ENCODE measurements around the gene C10orf105.

C10orf105 gene

DNA sequence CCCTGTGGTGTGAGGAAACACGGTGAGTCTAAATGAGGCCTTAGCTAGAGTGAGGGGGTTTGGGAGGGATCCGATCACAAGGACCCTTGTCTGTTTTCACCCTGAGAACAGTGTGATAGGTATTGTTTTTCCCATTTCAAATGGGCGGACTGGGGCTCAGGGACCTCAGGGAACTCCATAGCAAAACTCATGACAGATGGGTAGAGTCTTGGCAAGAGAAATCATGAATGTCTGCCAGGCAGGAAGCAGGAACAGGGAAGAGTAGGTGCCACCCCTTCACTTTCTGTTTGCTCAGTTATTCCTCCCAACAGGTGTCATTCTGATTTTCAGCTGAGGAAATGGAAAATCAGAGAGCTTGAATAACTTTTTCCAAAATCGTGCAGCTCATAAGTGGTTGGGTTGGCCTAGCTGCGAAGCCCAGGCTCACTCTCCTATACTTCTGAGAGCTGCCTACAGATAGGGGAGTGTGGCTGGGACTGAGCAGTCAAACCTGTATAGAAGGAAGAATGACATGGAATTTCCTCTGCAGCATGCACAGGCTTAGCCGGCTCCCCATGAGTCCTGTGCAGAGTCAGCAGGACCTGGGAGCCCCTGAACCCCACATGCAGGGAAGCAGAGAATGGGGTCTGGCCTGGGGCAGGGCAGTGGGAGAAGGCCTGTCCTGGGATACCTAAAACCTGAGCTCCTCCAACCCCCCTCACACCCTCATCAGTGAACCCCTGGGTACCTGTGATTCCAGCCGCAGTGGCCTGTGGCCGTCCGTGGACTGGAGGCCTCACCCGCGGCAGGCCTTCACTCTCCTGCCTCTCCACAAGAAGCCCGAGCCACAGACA, 17.6 kb upstream of the C10orf105 start:
- DNase-seq (ENCODE audit: low read depth in 2 of 2) = no peak

DNA sequence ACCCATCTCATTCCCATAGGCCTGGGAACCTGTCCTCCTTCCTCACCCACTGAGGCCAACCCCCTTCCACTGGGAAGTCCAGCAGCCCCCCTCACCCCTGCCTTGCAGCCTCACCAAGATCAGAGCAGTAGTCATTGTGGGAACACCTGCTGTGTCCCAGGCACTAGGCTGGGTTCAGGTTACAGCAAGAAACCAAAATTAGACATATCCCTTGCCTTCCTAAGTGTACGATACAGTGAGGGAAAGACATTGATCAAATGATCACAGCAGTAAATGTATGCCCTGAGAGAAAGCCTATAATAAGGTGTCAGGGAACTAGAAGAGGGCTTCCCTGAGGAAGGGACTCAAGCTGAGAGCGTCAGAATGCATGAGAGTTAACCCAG, 17.0 kb upstream of the C10orf105 start:
- no peak for DNase-seq (ENCODE audit: low read depth in 2 of 2)

DNA sequence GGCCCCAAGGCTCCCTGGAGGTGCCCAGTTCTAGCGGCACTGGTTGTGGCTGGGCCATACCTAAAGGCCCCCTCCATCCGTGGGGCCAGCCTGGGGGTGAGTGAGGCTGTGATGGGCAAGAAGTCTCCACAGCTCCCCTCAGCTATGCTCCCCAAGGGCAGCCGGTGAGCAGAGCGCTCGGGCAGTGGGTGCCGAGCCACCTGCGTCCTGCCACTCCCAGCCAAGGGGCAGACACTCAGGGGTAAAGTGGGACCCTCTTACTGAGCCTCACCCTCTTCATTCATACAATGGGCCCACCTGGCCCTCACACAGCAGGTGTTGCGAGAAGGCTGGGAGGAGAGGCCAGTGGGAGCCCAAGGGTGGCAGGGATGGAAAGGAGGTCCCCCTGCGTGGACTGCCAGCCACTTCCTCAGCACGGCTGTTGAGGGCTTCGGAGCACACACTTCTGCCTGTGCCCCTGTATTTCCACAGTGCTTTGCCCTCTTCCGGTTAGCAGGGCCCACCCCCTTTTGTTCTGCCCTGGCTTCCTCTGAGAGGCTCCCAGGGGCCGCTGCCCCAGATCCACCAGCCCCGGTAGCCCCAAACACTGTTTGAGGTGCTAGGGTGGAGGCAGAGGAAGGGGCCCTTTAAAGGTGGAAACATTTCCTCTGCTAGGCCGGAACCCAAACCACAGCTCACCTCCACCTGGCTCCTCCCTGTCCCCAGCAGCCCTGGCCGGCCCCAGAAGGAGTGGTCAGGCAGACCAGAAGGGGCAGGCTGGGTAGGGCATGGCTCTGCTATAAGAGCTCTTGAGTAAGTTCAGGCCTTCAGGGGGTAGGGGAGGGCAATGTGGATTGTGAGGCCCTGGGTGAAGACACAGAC, 16.4 kb upstream of the C10orf105 start:
- DNase-seq (ENCODE audit: low read depth in 2 of 2) = no peak

DNA sequence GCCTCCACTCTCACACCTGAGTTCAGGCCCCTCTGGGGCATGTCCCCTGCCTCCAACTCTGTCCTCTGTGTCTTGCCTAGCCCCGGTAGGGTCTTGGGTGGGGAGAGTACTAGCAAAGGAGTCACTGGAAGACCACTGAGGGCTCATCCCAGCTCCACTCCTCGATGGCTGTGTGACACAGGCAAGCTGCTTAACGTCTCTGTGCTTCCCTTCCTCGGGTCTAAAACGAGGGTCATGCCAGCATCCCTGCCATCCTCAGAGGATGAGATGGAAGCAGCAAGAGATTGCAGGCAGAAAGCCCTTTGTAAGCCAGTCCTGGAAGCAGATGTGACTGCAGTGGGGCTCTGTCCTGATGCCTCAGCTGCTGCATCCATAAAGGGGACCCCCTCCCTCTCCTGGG, 15.2 kb upstream of the C10orf105 start:
- DNase-seq (ENCODE audit: low read depth in 2 of 2) = no peak

DNA sequence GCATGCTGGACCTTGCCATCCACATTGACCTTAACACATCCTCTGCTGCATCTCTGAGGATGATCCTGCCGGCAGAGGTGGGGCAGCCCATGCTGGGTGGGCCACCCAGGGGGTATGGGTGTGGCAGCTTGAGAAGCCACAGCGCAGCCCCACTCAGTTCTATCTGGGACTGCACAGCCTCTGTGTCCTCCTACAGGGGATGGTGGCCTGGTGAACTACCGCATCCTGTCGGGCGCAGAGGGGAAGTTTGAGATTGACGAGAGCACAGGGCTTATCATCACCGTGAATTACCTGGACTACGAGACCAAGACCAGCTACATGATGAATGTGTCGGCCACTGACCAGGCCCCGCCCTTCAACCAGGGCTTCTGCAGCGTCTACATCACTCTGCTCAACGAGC, 12.2 kb upstream of the C10orf105 start:
- DNase-seq (ENCODE audit: low read depth in 2 of 2) = no peak

DNA sequence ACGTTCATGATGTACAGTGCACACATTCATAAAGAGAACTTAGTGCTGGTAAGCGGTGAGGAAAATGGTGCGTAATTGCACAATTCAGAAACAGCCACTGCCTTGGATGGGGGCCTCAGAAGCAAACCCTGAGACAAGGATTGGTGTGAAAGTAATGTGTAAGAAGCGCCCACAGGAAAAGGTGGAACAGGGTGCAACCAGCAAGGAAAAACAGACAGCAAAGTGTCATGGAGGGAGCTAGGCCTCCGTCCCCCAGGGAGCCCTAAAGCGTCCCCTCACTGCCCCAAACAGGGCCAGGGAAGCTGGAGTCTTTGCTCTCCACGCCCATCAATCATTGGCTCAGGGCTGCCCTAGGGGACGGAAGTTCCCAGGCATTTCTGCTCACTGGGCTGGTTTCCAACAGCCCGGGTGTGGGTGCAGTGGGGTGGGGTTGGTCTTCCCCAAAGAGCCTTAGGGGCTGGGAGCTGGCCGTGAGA, 9.6 kb upstream of the C10orf105 start:
- no peak for DNase-seq (ENCODE audit: low read depth in 2 of 2)

DNA sequence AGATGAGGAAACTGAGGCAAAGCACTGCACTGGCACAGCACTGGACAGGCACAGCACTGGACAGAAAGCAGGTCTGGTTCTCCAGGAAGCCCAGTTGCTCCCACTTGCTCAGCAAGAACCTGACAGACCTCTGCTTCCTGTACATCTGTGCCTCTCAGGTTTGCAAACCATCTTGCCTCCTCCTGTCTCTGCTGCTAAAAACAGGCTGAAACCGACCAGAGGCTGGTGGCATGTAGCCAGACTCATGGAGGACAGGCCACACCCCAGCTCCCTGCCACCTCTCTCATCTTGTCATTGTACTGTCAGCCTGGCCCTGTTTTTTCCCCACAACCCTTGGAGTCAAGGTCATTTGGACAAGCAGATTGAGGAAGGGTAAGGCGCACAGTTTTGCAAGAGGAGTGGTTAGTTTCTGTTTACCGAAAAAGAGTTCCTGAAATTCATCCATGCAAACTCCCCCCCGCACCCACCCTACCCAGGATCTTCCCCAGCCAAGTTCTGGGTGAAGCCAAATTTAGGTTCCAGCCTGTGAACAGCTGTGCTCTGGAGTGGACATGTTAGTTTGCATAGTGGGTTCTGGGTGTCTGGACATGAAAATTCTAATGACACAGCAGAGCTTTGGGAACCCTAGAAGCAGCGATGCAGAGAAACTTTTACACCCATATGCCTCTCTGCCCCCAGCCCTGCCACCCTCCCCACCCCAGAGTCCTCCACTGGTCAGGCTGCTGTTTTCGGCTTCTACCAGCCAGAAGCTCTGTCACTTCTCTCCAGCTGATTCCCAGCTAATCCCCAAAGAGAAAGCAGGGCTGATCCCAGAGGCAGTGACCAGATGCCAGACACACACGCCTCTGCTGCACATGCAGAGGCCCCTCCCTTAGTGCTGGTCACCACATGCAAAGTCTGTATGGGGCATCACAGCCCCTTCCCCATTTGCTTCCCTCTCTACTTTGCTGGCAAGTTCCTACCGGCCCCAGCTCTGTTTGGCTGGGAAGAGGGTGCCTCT, 8.5 kb upstream of the C10orf105 start:
- no peak for DNase-seq (ENCODE audit: low read depth in 2 of 2)

DNA sequence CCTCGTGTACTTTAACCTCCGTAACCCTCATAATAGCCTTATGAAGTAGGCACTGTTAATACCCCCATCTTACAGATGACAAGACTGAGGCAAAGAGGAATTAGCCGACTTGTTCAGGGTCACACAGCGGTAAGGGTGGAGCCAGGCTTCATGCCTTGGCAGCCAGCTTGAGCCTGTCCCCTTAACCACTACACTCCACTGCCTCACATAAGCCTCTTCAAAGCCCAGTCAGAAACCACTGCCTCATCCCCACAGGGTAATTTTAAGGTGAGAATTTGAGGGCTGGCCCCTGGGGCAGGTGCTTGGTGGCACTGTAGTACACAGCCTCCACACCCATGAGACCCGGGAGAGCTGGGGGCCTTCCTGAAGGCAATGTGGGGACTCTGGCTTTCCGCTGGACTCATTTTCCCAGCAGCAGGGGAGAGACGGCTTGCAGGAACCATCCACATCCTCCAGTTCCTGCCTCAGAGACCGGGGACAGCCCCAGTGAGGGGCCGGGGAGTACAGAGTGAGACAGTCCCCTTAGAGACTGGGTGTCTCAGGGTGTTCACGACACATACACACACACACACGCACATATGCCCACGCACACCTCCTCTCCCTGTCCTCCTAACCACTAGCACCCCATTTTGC, 7.6 kb upstream of the C10orf105 start:
- DNase-seq (ENCODE audit: low read depth in 2 of 2) = no peak

DNA sequence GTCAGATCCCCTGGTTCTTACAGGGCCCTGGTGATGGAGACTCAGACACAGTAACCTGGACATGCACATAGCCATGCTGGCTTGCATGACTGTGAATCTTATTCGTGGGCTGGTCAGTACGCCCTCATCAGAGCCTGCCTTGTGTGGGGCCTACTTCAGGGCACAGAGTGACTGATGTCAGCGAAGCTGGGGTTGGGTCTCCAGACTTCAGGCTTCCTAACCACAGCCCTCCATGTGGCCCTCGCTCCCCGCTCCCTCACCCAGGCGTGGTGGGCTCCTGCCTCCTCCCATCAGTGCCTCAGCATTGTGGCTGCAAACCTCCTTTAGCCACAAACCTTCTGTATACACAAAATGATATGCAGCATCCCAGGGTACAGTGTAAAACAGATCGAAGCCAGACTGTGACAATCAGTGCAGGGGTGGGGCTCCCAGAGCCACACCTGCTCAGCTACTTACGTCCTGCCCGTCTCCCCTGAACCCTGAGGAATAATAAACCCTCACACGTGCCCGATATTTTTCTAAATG, 7.1 kb upstream of the C10orf105 start:
- peak in 1 of 2 donors; percentile 58 for DNase-seq (ENCODE audit: low read depth in 2 of 2)

DNA sequence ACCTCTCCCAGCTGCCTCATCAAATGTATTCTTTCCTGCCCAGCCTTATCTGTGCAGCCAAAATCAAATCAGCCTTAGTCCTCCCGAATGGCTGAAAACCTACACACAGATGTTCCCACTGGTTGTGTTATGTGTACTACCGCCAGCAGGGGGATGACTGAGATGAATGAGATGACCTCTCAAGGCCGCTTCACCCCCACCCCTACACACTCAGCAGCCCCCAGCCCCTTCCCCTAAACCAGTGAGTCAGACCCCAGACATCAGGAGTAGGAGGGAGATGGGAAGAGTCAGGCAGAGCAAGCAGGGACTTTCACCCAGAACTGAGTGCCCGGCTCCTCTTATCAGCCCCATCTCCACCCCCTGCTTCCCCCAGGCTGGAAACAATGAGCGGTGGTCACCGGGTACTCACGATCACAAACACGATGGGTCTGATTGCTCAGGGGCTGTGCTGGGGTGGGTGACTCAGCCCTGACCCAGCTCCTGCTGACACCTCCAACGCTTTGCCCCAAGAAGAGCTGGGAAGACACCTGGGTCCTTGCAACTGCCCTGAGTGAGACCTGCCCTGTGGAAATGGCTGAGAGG, 6.5 kb upstream of the C10orf105 start:
- DNase-seq (ENCODE audit: low read depth in 2 of 2) = peak; percentile 80 to 81

DNA sequence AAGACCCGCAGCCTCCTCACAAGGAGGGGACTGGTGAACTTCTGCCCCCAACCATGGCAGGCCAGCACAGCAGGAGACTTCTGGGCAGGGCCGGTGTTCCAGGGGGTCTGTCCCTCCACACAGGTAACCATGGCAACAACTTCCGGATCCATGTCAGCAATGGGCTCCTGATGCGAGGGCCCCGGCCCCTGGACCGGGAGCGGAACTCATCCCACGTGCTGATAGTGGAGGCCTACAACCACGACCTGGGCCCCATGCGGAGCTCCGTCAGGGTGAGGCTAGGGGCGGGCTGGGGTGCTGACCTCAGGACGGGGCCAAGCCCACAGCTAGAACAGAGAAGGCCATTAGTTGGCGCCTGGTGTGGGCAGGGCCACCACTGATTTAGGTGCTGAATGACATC, 5.7 kb upstream of the C10orf105 start:
- DNase-seq (ENCODE audit: low read depth in 2 of 2) = no peak

DNA sequence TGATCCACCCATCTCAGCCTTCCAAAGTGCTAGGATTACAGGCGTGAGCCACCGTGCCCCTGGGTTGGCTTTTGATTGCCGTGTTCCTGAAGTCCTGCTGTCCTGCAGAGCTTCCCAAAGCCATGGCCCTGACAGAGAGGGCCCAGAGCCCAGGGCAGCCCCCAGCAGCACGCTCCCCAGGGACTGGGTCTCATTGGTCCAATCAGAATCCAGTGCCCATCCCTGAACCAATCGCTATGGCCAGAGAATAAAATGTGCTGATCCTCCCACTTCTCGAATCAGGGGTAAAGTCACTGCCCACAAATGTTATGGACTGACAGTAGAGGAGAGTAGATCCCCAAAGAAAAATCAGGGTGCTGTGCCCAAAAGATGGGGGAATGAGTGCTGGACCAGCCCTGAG, 5.0 kb upstream of the C10orf105 start:
- no peak for DNase-seq (ENCODE audit: low read depth in 2 of 2)

DNA sequence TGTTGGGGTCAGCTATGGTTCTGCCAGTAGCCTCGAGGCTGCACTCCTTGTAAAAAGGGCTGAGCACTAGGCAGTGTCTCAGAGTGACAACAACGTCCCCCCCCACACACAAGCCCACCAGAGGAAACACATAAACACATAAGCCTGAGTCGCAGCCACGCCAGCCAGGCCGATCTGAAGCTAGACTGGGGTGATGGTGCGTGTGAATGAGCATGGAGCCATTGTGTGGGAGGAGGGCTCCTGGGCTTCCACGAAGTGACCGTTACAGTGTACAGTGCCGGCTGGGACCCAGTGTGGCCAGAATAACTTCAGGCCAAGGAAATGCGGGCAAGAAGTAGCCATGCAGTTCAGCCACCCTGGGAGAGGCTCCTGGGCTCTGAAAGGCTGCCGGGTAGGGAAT, 3.7 kb upstream of the C10orf105 start:
- DNase-seq (ENCODE audit: low read depth in 2 of 2) = no peak

DNA sequence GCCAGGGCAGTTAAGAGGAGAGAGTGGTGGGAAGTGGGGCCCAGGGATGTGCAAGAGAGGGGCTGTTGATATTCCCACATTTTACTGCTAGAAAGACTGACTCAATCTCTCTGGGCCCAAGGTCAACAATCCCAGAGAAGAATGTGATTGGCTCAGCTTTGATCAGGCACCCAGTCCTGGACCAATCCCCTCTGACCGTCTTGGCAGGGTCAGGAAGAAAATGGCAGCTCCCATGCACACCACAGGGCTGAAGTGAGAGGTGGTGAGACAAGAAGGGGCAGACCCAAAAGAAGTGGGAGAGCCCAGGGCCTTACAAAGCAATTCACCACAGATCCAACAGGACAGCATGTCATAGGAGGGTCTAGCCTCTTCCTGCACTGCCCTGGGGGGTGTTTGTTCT, 3.3 kb upstream of the C10orf105 start:
- no peak for DNase-seq (ENCODE audit: low read depth in 2 of 2)

DNA sequence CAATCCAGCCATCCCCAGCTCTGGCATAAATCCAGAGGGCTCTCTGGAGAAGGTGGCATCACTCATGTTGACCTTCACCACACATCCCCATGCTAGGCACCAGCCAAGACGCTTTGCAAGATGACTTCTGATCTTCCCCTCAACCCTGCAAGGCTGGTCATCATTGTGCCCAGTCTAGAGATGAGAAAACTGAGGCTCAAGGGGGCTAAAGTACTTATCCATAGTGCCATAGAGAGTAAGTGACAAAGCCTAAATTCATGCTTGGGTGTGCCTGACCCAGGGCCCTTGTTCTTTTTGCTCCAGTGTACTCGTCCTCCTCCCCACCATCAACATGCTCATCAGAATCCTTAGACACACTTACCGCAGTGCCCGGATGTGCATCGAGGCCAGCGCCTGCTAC, 1.7 kb upstream of the C10orf105 start:
- DNase-seq (ENCODE audit: low read depth in 2 of 2) = no peak

DNA sequence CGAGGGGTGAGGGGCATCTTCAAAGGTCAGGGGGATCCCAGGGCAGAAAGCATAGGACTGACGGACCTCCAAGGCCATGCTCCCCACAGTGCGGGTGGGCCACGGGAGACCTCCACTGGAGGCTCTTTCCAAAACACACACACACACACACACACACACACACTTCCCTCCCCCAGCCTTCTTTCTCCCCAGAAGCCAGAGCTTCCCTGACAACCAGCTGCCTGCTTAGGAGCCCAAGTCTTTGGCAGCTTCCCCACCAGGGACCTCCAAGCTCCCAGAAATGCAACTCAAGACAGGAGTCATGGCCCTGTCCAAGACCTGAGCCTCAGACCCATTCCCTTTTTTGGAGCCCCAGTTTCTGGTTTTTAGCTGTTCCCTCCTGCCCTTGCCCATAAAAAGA, 710 bp upstream of the C10orf105 start:
- DNase-seq (ENCODE audit: low read depth in 2 of 2) = no peak

DNA sequence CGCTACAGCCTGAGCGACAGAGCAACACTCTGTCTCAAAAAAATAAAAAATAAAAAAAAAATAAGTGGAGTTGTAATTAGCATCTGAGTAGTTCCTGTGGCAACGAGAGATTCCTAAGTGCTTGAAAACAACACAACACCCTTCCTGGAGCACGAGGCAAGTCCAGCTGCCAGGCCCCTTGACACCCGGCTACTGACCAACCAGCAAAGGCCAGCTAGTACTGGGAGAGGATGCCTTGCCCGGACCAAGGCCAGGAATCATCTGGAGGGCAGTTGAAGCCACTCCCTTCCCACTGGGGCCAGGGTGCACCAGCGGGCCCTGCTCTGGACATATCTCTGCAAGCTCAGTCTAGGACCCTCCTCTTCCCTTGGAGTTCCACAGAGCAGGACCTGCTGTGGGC, 536 bp downstream of the C10orf105 start:
- DNase-seq (ENCODE audit: low read depth in 2 of 2) = no peak

DNA sequence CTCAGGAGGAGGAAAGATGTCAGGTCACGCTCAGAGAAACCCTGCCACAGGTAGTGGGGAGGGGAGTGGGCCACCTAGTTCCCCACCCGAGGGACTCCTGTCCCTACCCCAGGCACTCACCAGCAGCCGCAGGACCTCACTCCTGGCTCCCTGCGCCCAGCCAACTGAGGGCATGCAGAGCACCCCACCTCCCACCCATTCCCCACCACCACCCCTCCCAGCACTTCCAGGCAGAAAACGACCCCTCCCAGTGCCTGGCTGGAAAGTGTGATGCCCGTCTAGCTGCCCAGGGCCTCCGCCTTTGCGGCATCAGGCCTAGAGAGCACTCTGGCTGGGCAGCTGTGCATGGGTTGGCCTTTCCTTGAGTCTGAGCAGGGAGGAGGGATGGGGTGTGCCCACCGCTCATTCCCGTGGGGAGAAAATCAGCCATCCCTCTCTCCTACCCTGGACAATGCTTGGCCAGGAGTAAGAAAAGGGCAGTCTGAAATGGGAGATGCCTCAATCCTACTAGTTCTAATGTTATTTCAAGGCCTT, 1.3 kb downstream of the C10orf105 start:
- DNase-seq (ENCODE audit: low read depth in 2 of 2) = no peak

DNA sequence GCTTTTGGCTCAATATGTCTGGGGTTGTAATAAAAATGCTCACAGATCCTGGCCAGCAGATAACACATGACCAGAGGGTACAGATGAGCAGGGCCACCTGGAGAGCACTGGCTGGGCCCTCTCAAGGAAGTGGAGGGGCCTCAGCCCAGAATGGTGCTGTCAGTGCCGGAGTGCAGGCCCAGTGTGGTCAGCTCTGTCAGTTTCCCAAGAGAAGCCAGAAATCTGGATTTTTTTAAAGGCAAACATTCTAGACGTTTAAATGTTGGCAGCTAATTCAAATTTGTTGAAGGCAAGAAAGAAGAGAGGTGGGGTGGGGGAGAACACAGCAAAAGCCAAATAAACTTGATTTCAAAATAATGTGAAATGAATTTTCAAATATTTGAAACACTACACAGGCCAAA, 2.0 kb downstream of the C10orf105 start:
- no peak for DNase-seq (ENCODE audit: low read depth in 2 of 2)

DNA sequence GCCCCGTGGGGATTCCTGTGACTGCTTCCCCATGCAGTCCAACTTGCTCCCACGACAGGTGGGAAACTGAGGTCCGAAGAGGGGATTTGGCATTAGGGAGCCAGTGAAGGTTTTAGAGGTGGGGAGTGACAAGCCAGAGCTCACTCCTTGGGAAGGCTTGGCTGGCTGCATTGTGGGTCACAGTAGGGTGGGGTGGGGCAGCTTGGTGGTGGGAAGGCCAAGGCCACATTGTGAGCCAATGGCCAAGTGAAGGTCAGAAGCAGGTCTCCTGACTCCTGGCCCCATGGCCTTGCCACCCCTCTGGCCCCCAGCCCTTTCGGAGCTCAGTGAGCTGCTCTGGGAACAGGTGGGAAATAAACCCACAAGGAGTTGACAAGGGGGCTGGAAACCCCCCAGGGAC, 2.5 kb downstream of the C10orf105 start:
- no peak for DNase-seq (ENCODE audit: low read depth in 2 of 2)

Measured in stimulated activated CD4-positive, alpha-beta T cell treated with anti-CD3 and anti-CD28 coated beads, Interleukin-15, amount 100 ng/mL, for 48 hours (primary cell).